Measurements from ENCODE around the gene SMOC1. TPM values are rescaled to one million over a fixed set of nuclear protein-coding genes. Genes with fewer than 3 reads are reported as not detected.

The SMOC1 gene
- total and polyA plus RNA-seq, 2 of the 8 experiments (the other 6 are each of a cell fraction or from before 2014, with no cell fraction given), result 1.6 to 2.4 TPM

GRCh38 chr14:70009961-70010360, 130.7 kb downstream of the SMOC1 start (continued):
- TF ChIP-seq CHD7 (IDR thresholded peaks at IDR 0.05; ENCODE audit: insufficient replicate concordance, low read length) (no peak), RNF2 (IDR thresholded peaks at IDR 0.05; ENCODE audit: borderline replicate concordance, low read depth, low read length, missing control alignments, poor library complexity, severe bottlenecking) (no peak), EGR1 (IDR thresholded peaks at IDR 0.05; ENCODE audit: borderline replicate concordance, low read depth, low read length) (no peak), BRCA1 (IDR thresholded peaks at IDR 0.05; ENCODE audit: low read depth, low read length) (no peak), JUND (IDR thresholded peaks at IDR 0.05; ENCODE audit: low read length) (no peak), CBX8 (IDR thresholded peaks at IDR 0.05; ENCODE audit: borderline replicate concordance, low read depth, low read length) (no peak), NRF1 (IDR thresholded peaks at IDR 0.05; ENCODE audit: low read depth, low read length) (no peak)

All from H1 (cell line).